GM21381 (cell line): Measurements from ENCODE around the gene GRB10.

ENCODE experiments used
- ATAC-seq: cut with Tn5 transposase; IDR thresholded peaks from one replicate; pipeline ENCODE4 v1.9.1; 2021; ENCODE audit warnings: mild to moderate bottlenecking, moderate library complexity; ENCODE audit not compliant: unreplicated experiment

The GRB10 gene

DNA sequence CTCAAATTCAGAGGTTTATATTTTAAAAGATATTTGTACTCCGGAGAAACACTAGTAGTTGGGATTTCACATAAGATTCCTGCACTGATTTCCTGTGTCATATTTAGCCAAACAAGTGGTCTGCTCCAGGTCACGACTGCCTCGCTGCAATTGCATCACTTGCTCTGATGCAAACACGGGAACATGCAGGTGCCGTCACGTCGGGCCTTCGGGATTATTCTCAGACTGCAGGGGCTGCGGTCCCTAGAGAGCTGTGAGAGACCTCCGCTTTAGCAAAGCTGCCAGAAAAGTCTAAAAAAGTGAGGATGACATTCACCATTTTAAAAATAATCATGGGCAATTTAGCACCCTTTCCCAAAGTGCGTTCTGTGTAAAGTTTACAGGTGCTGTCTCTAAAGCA is 124.0 kb downstream of the GRB10 start:
- no peak for ATAC-seq

DNA sequence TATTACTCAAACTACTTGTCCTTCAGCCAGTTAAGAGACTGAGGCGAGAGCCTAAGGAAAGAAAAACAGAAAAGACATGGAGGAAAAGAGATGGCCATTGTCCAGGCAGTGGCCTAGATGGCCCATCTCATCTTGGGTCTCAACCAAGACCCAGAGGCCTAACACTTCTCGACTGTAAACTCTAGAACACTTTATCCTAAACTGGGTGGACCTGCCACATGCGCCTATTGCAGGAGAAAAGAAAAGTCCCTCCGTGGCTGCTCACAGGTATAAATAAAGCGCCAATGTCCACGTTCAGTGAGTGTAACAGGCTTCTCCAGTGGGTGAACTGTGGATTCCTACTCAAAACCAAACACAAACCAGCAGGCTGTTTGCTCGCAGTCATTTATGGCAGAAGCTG is 124.8 kb downstream of the GRB10 start:
- ATAC-seq, result no peak

DNA sequence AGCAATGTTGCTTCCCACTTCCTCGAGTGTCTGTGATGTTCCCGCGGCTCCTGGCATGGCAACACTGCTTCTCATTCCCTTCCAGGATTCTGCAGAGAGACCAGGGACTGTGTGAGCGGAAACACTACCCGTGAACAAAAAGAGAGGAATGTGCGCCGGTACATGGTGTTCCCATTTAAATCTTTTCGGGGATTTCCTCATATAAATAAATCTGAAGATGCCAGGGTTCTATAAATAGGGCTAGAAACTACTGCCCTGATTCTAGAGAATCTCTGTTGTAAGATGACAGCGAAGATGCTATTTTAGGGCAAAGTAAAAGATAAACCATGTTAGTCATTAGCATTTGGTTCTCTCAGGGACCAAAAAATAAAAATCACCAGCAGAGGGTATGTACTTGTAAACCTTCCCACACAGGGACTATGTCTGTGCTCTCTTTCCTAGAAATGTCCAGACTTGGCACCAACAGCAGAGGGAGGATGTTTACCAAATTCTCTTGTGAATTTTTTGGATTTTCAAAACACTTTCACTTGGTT is 125.3 kb downstream of the GRB10 start:
- ATAC-seq, result no peak

- ATAC-seq, result no peak
These were observed 126.4 kb downstream of the GRB10 start for GRCh38 chr7:50656141-50656895.

DNA sequence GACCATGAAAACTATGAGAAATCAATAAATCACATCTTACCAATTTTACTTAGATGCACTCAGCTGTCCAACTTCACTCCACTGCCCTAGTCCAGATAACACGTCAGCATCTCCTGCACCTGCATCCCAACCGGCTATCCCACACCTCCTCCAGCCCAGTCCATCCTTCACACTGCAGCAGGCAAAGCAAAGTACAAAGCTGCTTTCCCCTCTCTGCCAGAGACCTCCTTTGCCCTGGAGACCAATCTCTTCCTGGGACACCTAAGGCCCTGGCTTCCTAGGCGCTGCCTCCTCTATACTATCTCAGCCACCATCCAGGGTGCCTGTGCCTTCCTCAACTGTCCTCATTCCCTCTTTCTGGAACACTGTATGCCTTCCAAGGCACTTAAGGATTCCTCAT is 127.2 kb downstream of the GRB10 start:
- no peak for ATAC-seq

GRCh38 chr7:50655020-50655419 is 127.7 kb downstream of the GRB10 start:
- ATAC-seq, result no peak

DNA sequence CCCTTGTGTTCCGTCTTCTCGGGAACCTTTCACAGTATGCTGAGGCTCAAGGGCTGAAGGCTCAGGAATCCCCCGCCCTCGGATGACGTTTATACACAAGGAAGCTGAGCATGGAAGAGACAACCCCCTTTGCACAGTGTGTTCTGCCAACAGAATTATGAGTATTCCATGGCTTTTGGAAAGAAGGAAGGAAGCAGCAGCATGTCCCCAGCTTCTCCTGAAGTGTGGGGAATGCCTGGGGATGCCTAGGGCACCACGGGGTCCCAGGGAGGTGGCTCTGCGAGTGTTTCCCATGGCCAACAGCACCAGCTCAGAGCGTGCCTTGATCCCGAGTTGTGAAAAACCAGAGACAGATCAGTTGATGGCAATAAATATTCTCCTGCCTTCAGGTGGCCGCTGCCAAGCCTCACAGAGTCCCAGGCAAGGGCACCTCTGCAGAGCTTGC is 128.7 kb downstream of the GRB10 start:
- ATAC-seq, result no peak

GRCh38 chr7:50653126-50653864 is 129.4 kb downstream of the GRB10 start:
- ATAC-seq, result no peak

DNA sequence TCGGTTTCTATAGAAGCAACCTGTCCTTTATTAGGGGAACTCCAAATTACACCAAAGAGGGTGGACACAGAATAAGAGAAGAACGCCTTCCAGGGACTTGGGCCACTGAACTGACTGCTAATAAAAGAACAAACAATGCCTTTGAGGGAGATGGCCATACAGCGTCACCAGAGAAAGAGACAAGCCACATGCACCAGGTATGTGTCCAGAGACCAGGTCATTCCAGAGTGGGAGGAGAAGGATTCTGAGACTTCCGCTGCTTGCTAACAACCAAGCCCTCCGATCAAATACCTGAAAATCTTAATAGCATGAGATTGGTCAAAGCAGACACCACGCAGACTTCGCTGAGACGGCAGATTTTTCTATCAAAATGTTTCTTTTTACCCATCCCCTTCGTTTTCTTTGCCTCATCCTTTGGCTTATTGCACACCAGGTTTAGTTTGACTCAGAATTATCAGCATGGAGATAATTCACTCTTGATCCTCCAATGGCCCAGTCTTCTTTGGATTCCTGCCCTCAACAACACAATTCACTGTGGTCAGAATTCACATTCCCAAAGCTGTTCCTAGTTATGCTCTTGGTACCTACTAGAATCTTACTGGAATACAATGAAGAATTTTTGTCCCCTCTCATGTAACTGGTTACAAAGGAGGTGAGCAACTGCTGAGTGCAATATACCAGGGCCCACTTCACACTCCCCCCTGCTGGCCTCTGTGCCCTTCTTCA is 130.1 kb downstream of the GRB10 start:
- no peak for ATAC-seq

DNA sequence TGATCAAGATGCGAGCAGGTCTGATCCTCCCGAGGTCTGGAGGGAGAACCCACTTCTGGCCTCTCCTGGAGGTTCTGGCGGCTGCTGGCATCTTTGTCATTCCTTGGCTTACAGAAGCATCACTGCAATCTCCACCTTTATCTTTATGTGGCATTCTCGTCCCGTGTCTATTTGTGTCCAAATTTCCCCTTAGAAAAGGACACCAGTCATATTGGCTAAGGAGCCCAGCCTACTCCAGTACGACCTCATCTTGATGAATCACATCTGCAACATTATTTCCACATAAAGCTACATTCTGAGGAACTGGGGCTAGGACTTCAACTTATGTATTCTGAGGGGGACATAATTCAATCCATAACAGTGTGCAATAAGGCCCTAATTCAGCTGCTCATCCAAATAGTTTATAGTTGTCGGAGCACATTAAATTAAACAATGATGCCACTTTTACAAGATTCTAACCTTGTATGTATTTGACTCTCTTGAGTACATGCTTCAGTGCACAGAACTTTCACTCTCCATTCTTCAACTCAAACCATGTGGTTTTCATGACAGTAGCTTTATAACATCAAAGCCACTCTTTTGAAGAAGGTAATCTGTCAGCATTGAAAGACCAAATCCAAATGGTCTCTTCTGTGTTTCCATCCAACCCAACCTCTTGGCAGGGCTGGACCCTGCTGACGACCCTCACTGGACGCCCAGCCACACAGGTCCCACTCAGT is 131.3 kb downstream of the GRB10 start:
- peak; percentile 72 for ATAC-seq

DNA sequence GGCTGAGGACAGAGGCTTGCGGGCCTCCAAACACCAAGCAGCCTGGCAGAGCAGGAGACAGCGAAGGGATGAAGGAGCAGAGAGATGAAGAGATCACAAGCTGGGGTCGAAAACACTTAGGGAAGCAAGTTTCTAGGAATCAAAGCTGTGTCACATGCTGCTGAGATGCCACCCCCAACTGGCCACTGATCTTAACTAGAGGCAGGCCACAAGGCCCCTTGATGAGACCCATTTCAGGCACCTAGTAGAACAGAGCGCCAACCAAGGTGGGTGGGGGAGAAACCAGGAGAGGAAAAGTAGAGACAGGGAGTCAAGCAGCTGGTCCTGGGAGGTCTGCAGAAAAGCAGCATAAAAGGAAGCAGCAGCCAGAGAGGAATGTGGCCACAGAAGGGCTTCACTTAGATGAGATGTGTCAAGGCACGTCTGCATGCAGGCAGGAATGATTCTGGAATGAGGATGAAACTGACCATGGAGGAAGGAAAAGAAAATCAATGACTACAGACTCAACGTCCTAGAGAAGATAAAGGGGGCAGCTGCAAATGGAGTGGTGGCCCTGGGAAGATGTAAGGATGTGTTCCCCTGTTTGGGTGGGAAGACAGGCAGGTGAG is 132.5 kb downstream of the GRB10 start:
- no peak for ATAC-seq

- no peak for ATAC-seq
These were observed 133.3 kb downstream of the GRB10 start for GRCh38 chr7:50649259-50649885.

DNA sequence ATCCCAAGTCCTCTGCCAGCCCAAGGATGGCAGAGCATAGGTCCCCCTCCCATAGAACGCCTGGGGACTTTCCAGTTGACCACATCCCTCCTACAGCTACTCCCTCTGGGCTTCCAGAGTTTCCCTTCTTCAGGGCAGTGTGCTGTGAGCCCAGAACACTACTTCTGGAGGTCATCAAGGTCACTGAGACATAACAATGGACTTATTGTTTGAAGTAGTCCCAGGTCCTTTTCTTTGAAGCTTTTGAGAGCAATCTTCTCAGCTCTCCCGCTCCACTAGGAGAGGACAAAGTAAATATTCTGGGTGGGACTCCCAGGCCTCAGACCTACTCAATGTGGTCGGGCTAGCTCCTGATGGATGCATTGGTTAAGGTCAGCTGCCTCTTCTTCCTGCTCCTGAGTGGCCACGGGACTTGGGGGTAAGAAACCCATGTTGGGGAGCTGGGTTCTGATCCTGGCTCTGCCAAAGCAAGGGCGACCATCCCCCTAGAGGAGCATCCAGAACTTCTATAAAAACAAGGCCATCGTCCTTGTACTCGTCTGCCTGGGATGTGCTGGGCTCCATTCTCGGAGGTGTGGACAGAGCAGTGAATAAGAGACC is 134.0 kb downstream of the GRB10 start:
- ATAC-seq, result no peak

GRCh38 chr7:50648076-50648475 is 134.6 kb downstream of the GRB10 start:
- ATAC-seq, result no peak

DNA sequence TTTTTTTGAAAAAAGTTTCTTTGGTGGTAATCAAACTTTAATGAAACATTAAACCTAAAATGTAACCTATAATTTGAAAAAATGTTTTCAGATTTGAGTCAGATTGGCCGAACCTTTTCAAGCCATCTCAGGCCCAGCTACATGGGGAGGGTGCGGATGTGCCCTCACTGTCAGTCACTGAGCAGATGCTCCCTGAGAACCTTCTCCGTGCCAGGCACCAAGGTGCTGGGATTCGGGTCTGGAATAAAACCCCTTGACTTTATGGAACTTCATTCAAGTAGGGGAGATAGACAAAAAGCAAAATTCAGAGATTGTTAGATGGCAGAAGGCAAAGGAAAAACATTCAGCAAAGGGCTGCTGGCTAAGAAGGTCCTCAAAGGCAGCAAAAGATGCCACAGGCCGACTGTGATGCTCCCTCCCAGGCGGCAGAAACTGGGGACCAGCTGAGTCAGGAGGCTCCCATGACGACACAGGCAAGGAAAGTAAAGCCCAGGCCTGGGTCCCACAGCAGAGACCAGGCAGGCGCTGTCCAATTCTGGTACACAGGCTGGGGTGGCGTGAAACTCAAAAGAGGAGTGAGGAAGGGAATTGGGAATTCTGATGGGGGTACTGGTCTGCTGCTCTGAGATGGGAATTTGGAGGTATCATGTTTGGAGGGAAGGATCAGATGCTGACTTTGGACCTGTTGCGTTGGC is 135.3 kb downstream of the GRB10 start:
- ATAC-seq, result no peak

DNA sequence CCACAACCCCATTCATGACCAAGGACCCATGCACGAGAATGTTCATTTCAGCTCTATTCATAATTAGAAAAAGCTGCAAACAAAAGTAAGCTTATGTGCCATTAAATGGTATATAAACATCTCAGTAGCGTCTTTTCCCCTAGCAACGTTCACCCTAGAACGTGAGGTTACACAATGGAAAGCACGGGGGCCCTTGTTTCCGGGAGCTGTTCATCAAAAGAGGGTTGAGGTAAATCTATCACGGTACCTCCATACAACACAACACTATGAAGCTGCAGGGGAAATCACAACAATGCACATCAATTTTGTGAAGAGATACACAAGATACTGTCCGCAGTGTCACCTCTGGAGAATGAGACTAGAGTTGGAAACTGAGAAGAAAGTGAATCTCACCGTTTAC is 136.6 kb downstream of the GRB10 start:
- no peak for ATAC-seq

- no peak for ATAC-seq
These were observed 137.5 kb downstream of the GRB10 start for GRCh38 chr7:50645186-50645585.

- no peak for ATAC-seq
These were observed 138.1 kb downstream of the GRB10 start for GRCh38 chr7:50644586-50644985.

GRCh38 chr7:50644114-50644513 is 138.6 kb downstream of the GRB10 start:
- no peak for ATAC-seq
